ENCODE measurements around the gene FREM2. TPM values are rescaled to one million over a fixed set of nuclear protein-coding genes. Genes with fewer than 3 reads are reported as not detected.

FREM2 gene
- polyA plus RNA-seq, 2 of the 4 experiments (the other 2 are of a cell fraction): not detected

- no peak for ATAC-seq
- TF ChIP-seq FOXS1 (CRISPR knock-in tag; IDR thresholded peaks at IDR 0.05) (no peak), EP300 (IDR thresholded peaks at IDR 0.05) (no peak), NFE2L2 (conservative IDR thresholded peaks at IDR 0.05; ENCODE audit: low read length) (no peak), ELK1 (IDR thresholded peaks at IDR 0.05; ENCODE audit: low read depth, low read length) (no peak), GATA3 (IDR thresholded peaks at IDR 0.05; ENCODE audit: borderline replicate concordance) (no peak), E2F6 (IDR thresholded peaks at IDR 0.05; ENCODE audit: borderline replicate concordance, low read depth) (no peak)
- TF ChIP-seq, protein P1, sequence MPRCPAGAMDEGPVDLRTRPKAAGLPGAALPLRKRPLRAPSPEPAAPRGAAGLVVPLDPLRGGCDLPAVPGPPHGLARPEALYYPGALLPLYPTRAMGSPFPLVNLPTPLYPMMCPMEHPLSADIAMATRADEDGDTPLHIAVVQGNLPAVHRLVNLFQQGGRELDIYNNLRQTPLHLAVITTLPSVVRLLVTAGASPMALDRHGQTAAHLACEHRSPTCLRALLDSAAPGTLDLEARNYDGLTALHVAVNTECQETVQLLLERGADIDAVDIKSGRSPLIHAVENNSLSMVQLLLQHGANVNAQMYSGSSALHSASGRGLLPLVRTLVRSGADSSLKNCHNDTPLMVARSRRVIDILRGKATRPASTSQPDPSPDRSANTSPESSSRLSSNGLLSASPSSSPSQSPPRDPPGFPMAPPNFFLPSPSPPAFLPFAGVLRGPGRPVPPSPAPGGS (IDR thresholded peaks at IDR 0.05): no peak
- ChIA-PET CTCF (no interaction called here), POLR2A (no interaction called here)
- H3K9me3 ChIP-seq: no peaks in the 10 kb centered on the region
- H3K4me2 ChIP-seq: no peak overlapping the region
- no peak for FAIRE-seq
- no peak for DNase-seq (ENCODE audit: low read depth in 1 of 2, low spot score in 1 of 2)
- no peak overlapping the region for H3K27ac ChIP-seq
- H3K4me1 ChIP-seq: no peaks in the 10 kb centered on the region
- WGBS (ENCODE audit: missing lambda C conversion rate): 53% methylated on average over 6 of the region's 6 CpGs
- no peak overlapping the region for H3K4me3 ChIP-seq
Observed at GRCh38 chr13:38735665-38736440, 49.0 kb downstream of the FREM2 start.

DNA sequence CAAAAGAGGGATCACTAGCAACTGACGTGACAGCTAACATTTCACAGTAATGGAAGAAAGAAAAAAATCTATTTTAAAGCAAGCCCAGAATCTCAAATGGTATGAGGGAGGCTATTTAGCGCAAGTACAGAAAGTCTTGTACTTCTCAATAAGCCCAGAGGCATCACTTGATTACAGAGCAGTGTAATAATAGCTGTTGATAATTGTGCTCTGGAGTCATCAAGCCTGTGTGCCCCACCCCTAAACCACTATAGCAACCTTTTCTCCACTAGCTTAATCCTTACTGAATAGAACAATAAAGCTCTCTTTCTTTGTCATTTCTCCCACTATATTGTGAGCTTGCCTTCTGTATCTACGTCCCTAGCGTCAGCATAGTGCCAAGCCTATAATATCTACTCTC lies 56.6 kb downstream of the FREM2 start:
- CTCF ChIA-PET: no interaction called here

DNA sequence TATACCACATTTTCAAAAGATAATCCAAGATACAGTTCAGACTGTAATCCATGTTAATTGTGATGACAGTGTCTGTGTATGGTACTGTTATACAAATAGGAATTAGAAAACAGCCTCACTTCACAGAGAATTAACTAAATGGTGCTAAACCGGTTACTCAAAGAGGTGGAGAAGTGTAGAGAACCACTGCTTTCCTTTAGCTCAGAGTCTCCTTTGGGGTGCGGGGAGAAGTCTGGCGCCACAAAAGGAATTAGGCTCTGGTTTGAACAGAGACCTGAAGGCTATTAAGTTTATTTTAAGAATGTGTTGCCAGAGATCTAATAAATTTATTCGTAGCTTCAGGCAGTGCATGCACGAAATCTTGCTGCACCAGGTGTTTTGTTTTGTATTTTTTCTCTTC lies 65.8 kb downstream of the FREM2 start:
- FAIRE-seq: no peak
- POLR2A ChIA-PET: no interaction called here
- no peak for ATAC-seq

More for the DNA sequence above, 56.6 kb downstream of the FREM2 start:
- no peaks in the 10 kb centered on the region for H3K9me3 ChIP-seq
- no peaks in the 10 kb centered on the region for H3K4me1 ChIP-seq
- no peak overlapping the region for H3K4me2 ChIP-seq
- FAIRE-seq (no peak), ATAC-seq (no peak), DNase-seq (ENCODE audit: low read depth in 1 of 2, low spot score in 1 of 2) (no peak)
- no peak overlapping the region for H3K27ac ChIP-seq
- TF ChIP-seq CHD2 (IDR thresholded peaks at IDR 0.05; ENCODE audit: low read length, partially characterized antibody) (no peak), RNF2 (IDR thresholded peaks at IDR 0.05; ENCODE audit: borderline replicate concordance, low read depth) (no peak), RCOR1 (IDR thresholded peaks at IDR 0.05; ENCODE audit: low read depth, low read length) (no peak), MAZ (IDR thresholded peaks at IDR 0.05; ENCODE audit: borderline replicate concordance, low read depth, low read length) (no peak), JUN (IDR thresholded peaks at IDR 0.05) (no peak), HEYL (CRISPR knock-in tag; IDR thresholded peaks at IDR 0.05) (no peak), KDM5A (IDR thresholded peaks at IDR 0.05) (no peak), CTCF (IDR thresholded peaks at IDR 0.05) (no peak), ZC3H11A (IDR thresholded peaks at IDR 0.05) (no peak), ZNF302 (CRISPR knock-in tag; IDR thresholded peaks at IDR 0.05) (no peak), GATA3 (IDR thresholded peaks at IDR 0.05; ENCODE audit: borderline replicate concordance) (no peak), JUNB (IDR thresholded peaks at IDR 0.05) (no peak)
- H3K4me3 ChIP-seq: no peak overlapping the region
- POLR2A ChIA-PET: no interaction called here
- WGBS (ENCODE audit: missing lambda C conversion rate): 13% methylated on average over 4 of the region's 4 CpGs

More for the DNA sequence above, 65.8 kb downstream of the FREM2 start:
- no peak overlapping the region for H3K4me2 ChIP-seq
- no peak overlapping the region for H3K4me3 ChIP-seq
- TF ChIP-seq FOSL2 (IDR thresholded peaks at IDR 0.05): no peak
- no peak for TF ChIP-seq FOSL2 (CRISPR knock-in tag; IDR thresholded peaks at IDR 0.05)
- TF ChIP-seq MAX (IDR thresholded peaks at IDR 0.05): no peak
- TF ChIP-seq CEBPB (IDR thresholded peaks at IDR 0.05): no peak
- TF ChIP-seq USF2 (IDR thresholded peaks at IDR 0.05): no peak
- no peak for TF ChIP-seq CTCF (IDR thresholded peaks at IDR 0.05)
- TF ChIP-seq RNF2 (IDR thresholded peaks at IDR 0.05; ENCODE audit: borderline replicate concordance, low read depth): no peak
- TF ChIP-seq MAZ (IDR thresholded peaks at IDR 0.05; ENCODE audit: borderline replicate concordance, low read depth, low read length): no peak
- no peaks in the 10 kb centered on the region for H3K9me3 ChIP-seq
- H3K27ac ChIP-seq: no peak overlapping the region
- WGBS (ENCODE audit: missing lambda C conversion rate): 0% methylated on average over 5 of the region's 5 CpGs
- DNase-seq (ENCODE audit: low read depth in 1 of 2, low spot score in 1 of 2): no peak
- CTCF ChIA-PET: no interaction called here
- H3K4me1 ChIP-seq: no peaks in the 10 kb centered on the region
